HG03442 (cell line): Measurements from ENCODE around the gene MMP19.
"Not testable (repeated sequence)": the region's sequence is repeated elsewhere in the genome, so short reads cannot be mapped to it uniquely, and the experiment has no call there.

ENCODE experiments used
- ATAC-seq: cut with Tn5 transposase; IDR thresholded peaks from one replicate; pipeline ENCODE4 v1.9.1; 2021; ENCODE audit warnings: mild to moderate bottlenecking, moderate library complexity; ENCODE audit not compliant: unreplicated experiment

Gene MMP19

GRCh38 chr12:55844961-55845360 is 2.2 kb upstream of the MMP19 start:
- ATAC-seq, result no peak

GRCh38 chr12:55843431-55843830 is 695 bp upstream of the MMP19 start:
- ATAC-seq, result no peak

- ATAC-seq, result no peak
Observed at GRCh38 chr12:55840581-55841351, 2.0 kb downstream of the MMP19 start.

GRCh38 chr12:55839345-55840140 is 3.2 kb downstream of the MMP19 start:
- no peak for ATAC-seq

- ATAC-seq, result no peak
Observed at GRCh38 chr12:55838361-55838760, 4.4 kb downstream of the MMP19 start.

- not testable (repeated sequence) for ATAC-seq
Observed at GRCh38 chr12:55834400-55834799, 8.3 kb downstream of the MMP19 start.

- no peak for ATAC-seq
Observed at GRCh38 chr12:55833056-55833455, 9.7 kb downstream of the MMP19 start.

GRCh38 chr12:55831447-55831815 is 11.3 kb downstream of the MMP19 start:
- no peak for ATAC-seq

- ATAC-seq, result no peak
Observed at GRCh38 chr12:55830601-55831446, 11.9 kb downstream of the MMP19 start.

- ATAC-seq, result peak; percentile 10
Observed at GRCh38 chr12:55829967-55830600, 12.7 kb downstream of the MMP19 start.

GRCh38 chr12:55828357-55828756 is 14.4 kb downstream of the MMP19 start:
- ATAC-seq, result no peak

GRCh38 chr12:55827806-55828205 is 14.9 kb downstream of the MMP19 start:
- ATAC-seq, result no peak

- ATAC-seq, result no peak
Observed at GRCh38 chr12:55824726-55825125, 18.0 kb downstream of the MMP19 start.

GRCh38 chr12:55823419-55823818 is 19.3 kb downstream of the MMP19 start:
- ATAC-seq, result no peak

- ATAC-seq, result no peak
Observed at GRCh38 chr12:55822228-55822627, 20.5 kb downstream of the MMP19 start.

- ATAC-seq, result no peak
Observed at GRCh38 chr12:55820679-55821078, 22.1 kb downstream of the MMP19 start.

GRCh38 chr12:55818886-55819285 is 23.9 kb downstream of the MMP19 start:
- no peak for ATAC-seq

- ATAC-seq, result peak; percentile 14
Observed at GRCh38 chr12:55818140-55818728, 24.5 kb downstream of the MMP19 start.

- peak; percentile 97 for ATAC-seq
Observed at GRCh38 chr12:55817345-55818139, 25.2 kb downstream of the MMP19 start, which contains the start of the genes ORMDL2 and SARNP. Gene ORMDL2, plus strand, starts transcription at chr12:55818041. Its CDS starts 959 bp downstream, at chr12:55819000. Gene SARNP, minus strand, starts transcription at chr12:55817724. Its CDS starts 23 bp downstream, at chr12:55817701.
